SIG-M5 treated with dmso at 0.1 percent for 504 hours (cell line): ENCODE results near the gene DPCD.

Experiments
- DNase-seq: peaks from one replicate; lab custom pipeline; 2025; ENCODE audit not compliant: unreplicated experiment; lab: John Stamatoyannopoulos, UW

The DPCD gene

GRCh38 chr10:101580486-101581399, 7.4 kb upstream of the DPCD start:
- DNase-seq, result no peak

GRCh38 chr10:101585841-101586240, 2.3 kb upstream of the DPCD start:
- no peak for DNase-seq

GRCh38 chr10:101588879-101589278, 758 bp downstream of the DPCD start:
- no peak for DNase-seq

- peak; percentile 84 for DNase-seq
Measured at GRCh38 chr10:101593331-101593730, 5.2 kb downstream of the DPCD start.

- DNase-seq, result no peak
Measured at GRCh38 chr10:101595591-101596433, 7.7 kb downstream of the DPCD start.

- no peak for DNase-seq
Measured at GRCh38 chr10:101597091-101597900, 9.2 kb downstream of the DPCD start.

- DNase-seq, result no peak
Measured at GRCh38 chr10:101601541-101601940, 13.4 kb downstream of the DPCD start.

GRCh38 chr10:101602761-101603398, 14.8 kb downstream of the DPCD start:
- peak; percentile 79 for DNase-seq

GRCh38 chr10:101607124-101607523, 19.0 kb downstream of the DPCD start:
- no peak for DNase-seq

- DNase-seq, result no peak
Measured at GRCh38 chr10:101609481-101609880, 21.4 kb downstream of the DPCD start.

- no peak for DNase-seq
Measured at GRCh38 chr10:101611096-101611905, 23.2 kb downstream of the DPCD start.

GRCh38 chr10:101612086-101612485, 24.0 kb downstream of the DPCD start:
- no peak for DNase-seq

- DNase-seq, result no peak
Measured at GRCh38 chr10:101612872-101613271, 24.8 kb downstream of the DPCD start.

GRCh38 chr10:101613646-101614045, 25.5 kb downstream of the DPCD start:
- no peak for DNase-seq

GRCh38 chr10:101614663-101615524, 26.8 kb downstream of the DPCD start:
- DNase-seq, result no peak

- DNase-seq, result no peak
Measured at GRCh38 chr10:101615525-101616116, 27.5 kb downstream of the DPCD start.

- DNase-seq, result no peak
Measured at GRCh38 chr10:101616415-101617101, 28.4 kb downstream of the DPCD start.
